GM10266 (cell line): ENCODE results near the gene TPGS1.

Experiments used
- DNase-seq: peaks from one replicate; pipeline ENCODE4 v3.0.0; 2012; ENCODE audit errors: extremely low spot score
- TF ChIP-seq, protein P1 (sequence below): IDR thresholded peaks from 2 replicates; pipeline ENCODE4 v1.5.1; 2012; ENCODE audit warnings: mild to moderate bottlenecking, low read depth; ENCODE audit not compliant: control insufficient read depth, insufficient read depth; ENCODE audit errors: missing control alignments

The TPGS1 gene

DNA sequence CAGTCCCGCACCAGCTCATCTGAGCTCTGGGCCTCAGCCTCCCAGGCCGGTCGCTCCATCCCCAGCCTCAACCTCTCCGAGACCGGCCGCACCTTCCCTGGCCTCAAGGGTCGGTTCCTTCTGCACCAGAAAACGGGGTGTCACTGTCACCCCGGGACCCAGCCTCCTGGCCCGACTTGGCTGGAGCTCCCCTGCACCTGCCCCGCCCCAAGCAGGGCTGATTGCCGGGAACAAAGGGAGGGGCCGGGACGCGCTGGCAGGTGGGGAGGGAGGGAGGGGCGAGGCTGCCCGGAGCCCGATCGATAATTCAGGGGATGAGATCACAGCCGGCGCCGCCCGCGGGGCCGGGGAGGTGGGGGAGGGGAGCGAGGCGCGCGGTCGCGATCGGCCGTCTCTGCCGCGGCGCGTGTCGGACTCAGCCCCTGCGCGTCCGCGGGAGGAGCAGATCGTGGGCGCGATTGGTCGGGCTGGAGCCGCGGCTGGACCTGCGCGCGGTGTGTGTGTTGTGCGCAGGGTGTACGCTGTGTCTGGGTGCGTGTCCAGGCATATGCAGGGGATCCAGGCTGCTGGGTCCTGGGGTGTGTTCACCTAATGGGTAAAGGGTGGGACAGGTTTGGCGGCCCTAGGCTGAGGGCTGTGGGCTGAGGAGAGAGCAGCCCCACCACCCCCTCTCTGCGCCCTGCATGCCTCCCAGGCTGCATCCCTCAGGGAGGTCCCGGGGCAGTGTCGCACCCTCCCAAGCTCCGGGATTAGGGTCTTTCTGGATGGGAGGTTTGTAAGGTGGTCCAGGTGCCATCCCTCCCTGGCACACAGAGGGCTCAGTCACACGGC lies 45.4 kb upstream of the TPGS1 start:
- TF ChIP-seq, protein P1, sequence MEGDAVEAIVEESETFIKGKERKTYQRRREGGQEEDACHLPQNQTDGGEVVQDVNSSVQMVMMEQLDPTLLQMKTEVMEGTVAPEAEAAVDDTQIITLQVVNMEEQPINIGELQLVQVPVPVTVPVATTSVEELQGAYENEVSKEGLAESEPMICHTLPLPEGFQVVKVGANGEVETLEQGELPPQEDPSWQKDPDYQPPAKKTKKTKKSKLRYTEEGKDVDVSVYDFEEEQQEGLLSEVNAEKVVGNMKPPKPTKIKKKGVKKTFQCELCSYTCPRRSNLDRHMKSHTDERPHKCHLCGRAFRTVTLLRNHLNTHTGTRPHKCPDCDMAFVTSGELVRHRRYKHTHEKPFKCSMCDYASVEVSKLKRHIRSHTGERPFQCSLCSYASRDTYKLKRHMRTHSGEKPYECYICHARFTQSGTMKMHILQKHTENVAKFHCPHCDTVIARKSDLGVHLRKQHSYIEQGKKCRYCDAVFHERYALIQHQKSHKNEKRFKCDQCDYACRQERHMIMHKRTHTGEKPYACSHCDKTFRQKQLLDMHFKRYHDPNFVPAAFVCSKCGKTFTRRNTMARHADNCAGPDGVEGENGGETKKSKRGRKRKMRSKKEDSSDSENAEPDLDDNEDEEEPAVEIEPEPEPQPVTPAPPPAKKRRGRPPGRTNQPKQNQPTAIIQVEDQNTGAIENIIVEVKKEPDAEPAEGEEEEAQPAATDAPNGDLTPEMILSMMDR, result no peak
- no peak for DNase-seq

DNA sequence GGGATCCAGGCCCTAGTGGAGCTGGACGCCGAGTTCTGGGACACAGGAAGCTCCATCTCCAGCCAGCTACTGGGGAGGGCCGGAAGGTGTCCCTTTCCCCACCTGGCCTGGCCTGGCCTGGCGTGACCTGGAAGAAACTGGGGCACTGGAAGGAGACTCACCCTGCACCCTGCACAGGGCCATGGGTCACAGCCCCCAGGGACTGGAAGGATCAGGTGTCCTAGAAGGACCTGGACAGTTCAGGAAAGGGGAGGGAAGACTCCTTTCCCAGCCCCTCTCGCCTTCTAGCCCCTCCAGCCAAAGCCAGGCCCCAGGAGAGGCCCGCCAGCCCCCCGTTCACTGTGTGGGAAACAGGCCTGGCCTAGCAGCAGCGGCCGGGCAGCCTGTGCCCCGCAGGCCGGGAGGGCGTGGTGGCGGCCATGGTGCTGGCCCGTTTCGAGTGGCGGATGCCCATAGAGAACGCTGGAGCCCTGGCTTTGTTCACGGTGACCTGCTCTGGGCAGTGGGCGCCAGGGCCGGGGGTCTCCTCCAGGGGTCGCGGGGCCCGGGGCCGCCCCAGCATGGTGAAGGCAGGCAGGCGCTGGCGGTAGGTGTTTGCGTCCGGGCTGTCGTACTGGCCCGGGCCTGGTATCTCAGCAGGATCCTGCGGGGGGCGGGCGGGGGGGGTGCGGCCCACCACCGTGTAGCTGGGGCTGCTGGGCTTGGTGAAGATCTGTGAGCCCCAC lies 43.7 kb upstream of the TPGS1 start:
- no peak for DNase-seq
- TF ChIP-seq, protein P1, result no peak

DNA sequence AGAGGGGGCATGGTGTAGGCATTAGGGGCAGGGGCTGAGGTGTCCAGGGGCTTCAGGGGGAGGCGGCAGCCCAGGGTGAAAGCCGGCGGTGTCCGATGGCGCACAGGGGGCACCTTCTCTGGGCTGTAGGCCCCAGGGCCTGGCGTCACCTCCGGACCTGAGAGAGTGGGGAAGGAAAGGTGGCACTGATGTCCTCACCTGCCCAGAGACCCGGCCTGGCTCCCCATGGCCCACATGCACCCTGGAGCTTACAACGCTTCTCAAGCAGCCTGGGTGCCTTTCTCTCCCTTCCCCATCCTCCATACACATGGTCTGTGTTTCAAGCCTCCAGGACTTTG lies 43.1 kb upstream of the TPGS1 start:
- TF ChIP-seq, protein P1, result no peak

GRCh38 chr19:465056-465816 lies 42.1 kb upstream of the TPGS1 start:
- TF ChIP-seq, protein P1, result no peak
- no peak for DNase-seq

More for the DNA sequence above, 43.1 kb upstream of the TPGS1 start:
- no peak for DNase-seq

DNA sequence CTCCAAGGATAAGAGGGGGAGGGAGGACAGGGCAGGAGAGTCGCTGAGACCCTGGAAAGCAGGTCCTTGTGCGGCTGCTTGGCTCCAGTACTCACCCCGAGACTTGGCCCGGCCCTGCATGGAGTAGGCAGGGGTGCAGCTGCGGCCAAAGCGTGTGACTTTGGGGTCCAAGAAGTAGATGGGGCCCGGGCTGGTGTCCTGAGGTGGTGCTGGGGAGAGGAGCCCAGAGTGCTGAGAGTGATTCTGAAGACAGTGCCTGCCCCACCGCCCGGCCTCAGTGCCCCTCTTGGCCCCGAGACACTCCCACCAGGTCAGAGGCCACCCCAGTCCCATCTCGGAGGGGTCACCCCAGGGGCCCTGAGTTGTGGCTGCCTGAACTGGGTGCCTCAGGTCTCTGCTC lies 39.7 kb upstream of the TPGS1 start:
- no peak for DNase-seq
- TF ChIP-seq, protein P1, result no peak

DNA sequence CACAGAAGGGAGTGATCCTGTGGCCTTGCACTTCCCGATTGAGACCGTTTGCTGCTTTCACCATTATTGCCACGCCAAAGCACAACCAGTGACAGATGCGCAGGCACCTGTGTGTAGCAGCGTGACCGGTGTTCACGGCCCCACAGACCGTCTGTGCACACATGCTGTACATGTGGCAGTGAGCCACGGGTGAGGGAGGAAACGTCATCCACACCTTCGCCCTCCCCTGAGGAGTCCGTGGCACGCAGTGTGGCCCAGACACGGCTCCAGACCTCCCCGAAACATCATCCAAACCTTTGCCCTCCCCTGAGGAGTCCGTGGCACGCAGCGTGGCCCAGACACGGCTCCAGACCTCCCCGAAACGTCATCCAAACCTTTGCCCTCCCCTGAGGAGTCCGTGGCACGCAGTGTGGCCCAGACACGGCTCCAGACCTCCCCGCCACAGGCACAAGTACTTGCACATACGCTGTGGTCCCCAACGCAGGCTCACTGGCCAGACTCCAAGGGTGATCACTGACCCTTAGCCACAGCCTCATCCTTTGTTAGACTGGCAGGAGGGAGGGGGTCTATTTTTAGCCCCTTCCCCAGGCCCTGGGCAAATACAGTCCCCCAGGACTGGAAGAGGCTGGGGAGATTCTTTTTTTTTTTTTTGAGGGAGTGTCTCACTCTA lies 38.6 kb upstream of the TPGS1 start:
- DNase-seq, result no peak
- TF ChIP-seq, protein P1, result no peak
